HEK293 (cell line): ENCODE measurements around the gene CARD8.

Source experiments
- CTCF ChIA-PET: fragments of 350-600 bp; formaldehyde crosslinking; extraction: SDS; loops from one replicate; lab custom pipeline; 2021; ENCODE audit warnings: antibody characterized with exemption; lab: Yijun Ruan, JAX
- POLR2A ChIA-PET: fragments of 300-600 bp; formaldehyde crosslinking; extraction: SDS; loops from one replicate; lab custom pipeline; 2020; ENCODE audit warnings: antibody characterized with exemption, inconsistent platforms; lab: Yijun Ruan, JAX
- H3K27ac ChIP-seq: fragments of 200-500 bp; sonication (Bioruptor generic); 2 replicates; pipeline ENCODE4 v1.5.1; 2014; ENCODE audit warnings: low read depth, low read length, control low read depth, inconsistent platforms; ENCODE audit errors: extremely low read depth
- H3K36me3 ChIP-seq, 2 experiments: fragments of 200-500 bp in 1 of 2; sonication (Bioruptor generic) in 1 of 2; 1 replicate in 1 of 2; 2 replicates in 1 of 2; pipeline ENCODE4 v1.5.1; 2014 to 2017; ENCODE audit warnings: inconsistent platforms in 2 of 2, low read length in 2 of 2; ENCODE audit not compliant: control insufficient read depth in 2 of 2, insufficient read depth in 1 of 2
- H3K4me1 ChIP-seq: fragments of 200-500 bp; sonication (Bioruptor generic); 2 replicates; pipeline ENCODE4 v1.5.1; 2014; ENCODE audit warnings: mild to moderate bottlenecking, low read length, inconsistent platforms; ENCODE audit not compliant: control insufficient read depth, insufficient read depth
- H3K4me3 ChIP-seq: 2 replicates; pipeline ENCODE4 v1.5.1; 2011; ENCODE audit warnings: low read depth, mild to moderate bottlenecking, control low read depth, low read length, moderate library complexity
- H3K9me3 ChIP-seq: fragments of 200-500 bp; sonication (Bioruptor generic); 2 replicates; pipeline ENCODE4 v1.5.1; 2014; ENCODE audit warnings: low read depth, low read length, inconsistent platforms; ENCODE audit not compliant: control insufficient read depth, insufficient read depth
- BCL11B ChIP-seq: fragments of 450-650 bp; formaldehyde crosslinking; IDR thresholded peaks from 2 replicates; pipeline ENCODE4 v1.5.1; 2016; ENCODE audit warnings: low read depth, missing biosample characterization, missing genetic modification characterization
- BCL6B ChIP-seq: fragments of 450-650 bp; formaldehyde crosslinking; IDR thresholded peaks from 2 replicates; pipeline ENCODE4 v1.5.1; 2017; ENCODE audit warnings: missing biosample characterization, missing genetic modification characterization
- CTCF ChIP-seq: fragments of 450-650 bp; formaldehyde crosslinking; IDR thresholded peaks from 2 replicates; pipeline ENCODE4 v1.5.1; 2016; ENCODE audit warnings: missing biosample characterization, missing genetic modification characterization
- KLF1 ChIP-seq: fragments of 450-650 bp; formaldehyde crosslinking; IDR thresholded peaks from 2 replicates; pipeline ENCODE4 v1.5.1; 2016; ENCODE audit warnings: missing biosample characterization, missing genetic modification characterization
- OVOL3 ChIP-seq: fragments of 450-650 bp; formaldehyde crosslinking; IDR thresholded peaks from 2 replicates; pipeline ENCODE4 v1.5.1; 2016; ENCODE audit warnings: missing biosample characterization, missing genetic modification characterization
- PBX3 ChIP-seq: sonication (generic); formaldehyde crosslinking; IDR thresholded peaks from 2 replicates; pipeline ENCODE4 v1.8.1; 2022; ENCODE audit warnings: mild to moderate bottlenecking, moderate library complexity, missing genetic modification reagents
- PRDM1 ChIP-seq: fragments of 450-650 bp; formaldehyde crosslinking; IDR thresholded peaks from 2 replicates; pipeline ENCODE4; 2016; ENCODE audit warnings: missing biosample characterization, missing genetic modification characterization
- REST ChIP-seq: fragments of 450-650 bp; formaldehyde crosslinking; IDR thresholded peaks from 2 replicates; pipeline ENCODE4 v1.5.1; 2016; ENCODE audit warnings: missing biosample characterization, missing genetic modification characterization
- ZBTB11 ChIP-seq: fragments of 450-650 bp; formaldehyde crosslinking; conservative IDR thresholded peaks from 2 replicates; pipeline ENCODE4 v1.5.1; 2016; ENCODE audit warnings: low read depth, missing biosample characterization, missing genetic modification characterization
- ZBTB7A ChIP-seq: fragments of 450-650 bp; formaldehyde crosslinking; IDR thresholded peaks from 2 replicates; pipeline ENCODE4 v1.5.1; 2016; ENCODE audit warnings: low read depth, missing biosample characterization, missing genetic modification characterization
- ZFHX2 ChIP-seq: fragments of 450-650 bp; formaldehyde crosslinking; conservative IDR thresholded peaks from 2 replicates; pipeline ENCODE4 v1.5.1; 2016; ENCODE audit warnings: missing biosample characterization, missing genetic modification characterization
- ZNF138 ChIP-seq: fragments of 450-650 bp; formaldehyde crosslinking; IDR thresholded peaks from 2 replicates; pipeline ENCODE4 v1.5.1; 2016; ENCODE audit warnings: missing biosample characterization, missing genetic modification characterization, borderline replicate concordance
- ZNF174 ChIP-seq: fragments of 450-650 bp; formaldehyde crosslinking; IDR thresholded peaks from 2 replicates; pipeline ENCODE4 v1.5.0; 2017; ENCODE audit warnings: missing biosample characterization, mild to moderate bottlenecking, missing genetic modification characterization
- ZNF302 ChIP-seq: fragments of 450-650 bp; formaldehyde crosslinking; IDR thresholded peaks from 2 replicates; pipeline ENCODE4 v1.5.1; 2016; ENCODE audit warnings: missing biosample characterization, missing genetic modification characterization, low read depth
- ZNF366 ChIP-seq: fragments of 450-650 bp; formaldehyde crosslinking; conservative IDR thresholded peaks from 2 replicates; pipeline ENCODE4 v1.5.1; 2016; ENCODE audit warnings: missing biosample characterization, missing genetic modification characterization
- ZNF549 ChIP-seq: fragments of 450-650 bp; IDR thresholded peaks from 2 replicates; pipeline ENCODE4 v1.5.1; 2018; ENCODE audit warnings: missing biosample characterization, missing genetic modification characterization, mild to moderate bottlenecking, inconsistent platforms, moderate library complexity
- ZNF664 ChIP-seq: fragments of 450-650 bp; formaldehyde crosslinking; IDR thresholded peaks from 2 replicates; pipeline ENCODE4 v1.5.1; 2016; ENCODE audit warnings: missing biosample characterization, missing genetic modification characterization
- ZXDB ChIP-seq: fragments of 450-650 bp; formaldehyde crosslinking; IDR thresholded peaks from 2 replicates; pipeline ENCODE4 v1.5.1; 2016; ENCODE audit warnings: missing biosample characterization, missing genetic modification characterization
- TF ChIP-seq, protein P1 (sequence below): fragments of 450-650 bp; formaldehyde crosslinking; IDR thresholded peaks from 2 replicates; pipeline ENCODE4 v1.5.1; 2016; ENCODE audit warnings: missing biosample characterization, missing genetic modification characterization
- TF ChIP-seq, protein P2 (sequence below): fragments of 450-650 bp; formaldehyde crosslinking; IDR thresholded peaks from 2 replicates; pipeline ENCODE4 v1.5.1; 2016; ENCODE audit warnings: missing biosample characterization, missing genetic modification characterization

CARD8 gene

GRCh38 chr19:48196933-48197665 is 58.6 kb downstream of the CARD8 start:
- ChIA-PET CTCF (interaction anchor here (1.9 kb wide), 1 partner anchor 70 kb away, joined by 7 read pairs; no protein-coding TSS in a partner anchor), POLR2A (interaction anchor here (0.6 kb wide), 1 partner anchor 157 kb away, joined by 3 read pairs; no protein-coding TSS in a partner anchor)
- Histone ChIP-seq H3K36me3 (peaks cover 0 to 8% of the 10 kb centered on the region in 2 experiments; a peak in 2 of 3 replicates), H3K27ac (no peak overlapping the region), H3K4me3 (no peak overlapping the region), H3K9me3 (no peaks in the 10 kb centered on the region), H3K4me1 (0 out of 2 replicates have a peak, but pooled peaks cover 2% of the 10 kb centered on the region)
- no peak for TF ChIP-seq OVOL3 (tag by site-specific recombination)
- TF ChIP-seq ZNF302 (tag by site-specific recombination): no peak
- no peak for TF ChIP-seq ZNF174
- peak; percentile 98 for TF ChIP-seq PRDM1 (tag by site-specific recombination)
- no peak for TF ChIP-seq CTCF
- no peak for TF ChIP-seq BCL11B (tag by site-specific recombination)
- 0 out of 2 replicates have a peak, but pooled peaks have one; percentile 20 for TF ChIP-seq KLF1 (tag by site-specific recombination)
- no peak for TF ChIP-seq ZBTB7A
- TF ChIP-seq, protein P1, sequence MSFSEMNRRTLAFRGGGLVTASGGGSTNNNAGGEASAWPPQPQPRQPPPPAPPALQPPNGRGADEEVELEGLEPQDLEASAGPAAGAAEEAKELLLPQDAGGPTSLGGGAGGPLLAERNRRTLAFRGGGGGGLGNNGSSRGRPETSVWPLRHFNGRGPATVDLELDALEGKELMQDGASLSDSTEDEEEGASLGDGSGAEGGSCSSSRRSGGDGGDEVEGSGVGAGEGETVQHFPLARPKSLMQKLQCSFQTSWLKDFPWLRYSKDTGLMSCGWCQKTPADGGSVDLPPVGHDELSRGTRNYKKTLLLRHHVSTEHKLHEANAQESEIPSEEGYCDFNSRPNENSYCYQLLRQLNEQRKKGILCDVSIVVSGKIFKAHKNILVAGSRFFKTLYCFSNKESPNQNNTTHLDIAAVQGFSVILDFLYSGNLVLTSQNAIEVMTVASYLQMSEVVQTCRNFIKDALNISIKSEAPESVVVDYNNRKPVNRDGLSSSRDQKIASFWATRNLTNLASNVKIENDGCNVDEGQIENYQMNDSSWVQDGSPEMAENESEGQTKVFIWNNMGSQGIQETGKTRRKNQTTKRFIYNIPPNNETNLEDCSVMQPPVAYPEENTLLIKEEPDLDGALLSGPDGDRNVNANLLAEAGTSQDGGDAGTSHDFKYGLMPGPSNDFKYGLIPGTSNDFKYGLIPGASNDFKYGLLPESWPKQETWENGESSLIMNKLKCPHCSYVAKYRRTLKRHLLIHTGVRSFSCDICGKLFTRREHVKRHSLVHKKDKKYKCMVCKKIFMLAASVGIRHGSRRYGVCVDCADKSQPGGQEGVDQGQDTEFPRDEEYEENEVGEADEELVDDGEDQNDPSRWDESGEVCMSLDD (tag by site-specific recombination): no peak
- no peak for TF ChIP-seq PBX3 (CRISPR knock-in tag)
- TF ChIP-seq ZBTB11 (tag by site-specific recombination): no peak
- TF ChIP-seq ZFHX2 (tag by site-specific recombination): peak; percentile 43
- peak; percentile 76 for TF ChIP-seq ZNF366 (tag by site-specific recombination)
- no peak for TF ChIP-seq ZNF549 (tag by site-specific recombination)
- TF ChIP-seq ZXDB: no peak
- no peak for TF ChIP-seq ZNF138 (tag by site-specific recombination)
- no peak for TF ChIP-seq ZNF664 (tag by site-specific recombination)
- TF ChIP-seq, protein P2, sequence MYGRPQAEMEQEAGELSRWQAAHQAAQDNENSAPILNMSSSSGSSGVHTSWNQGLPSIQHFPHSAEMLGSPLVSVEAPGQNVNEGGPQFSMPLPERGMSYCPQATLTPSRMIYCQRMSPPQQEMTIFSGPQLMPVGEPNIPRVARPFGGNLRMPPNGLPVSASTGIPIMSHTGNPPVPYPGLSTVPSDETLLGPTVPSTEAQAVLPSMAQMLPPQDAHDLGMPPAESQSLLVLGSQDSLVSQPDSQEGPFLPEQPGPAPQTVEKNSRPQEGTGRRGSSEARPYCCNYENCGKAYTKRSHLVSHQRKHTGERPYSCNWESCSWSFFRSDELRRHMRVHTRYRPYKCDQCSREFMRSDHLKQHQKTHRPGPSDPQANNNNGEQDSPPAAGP (tag by site-specific recombination): no peak
- no peak for TF ChIP-seq REST (tag by site-specific recombination)
- TF ChIP-seq BCL6B (tag by site-specific recombination): no peak
